Progenitor cell of endocrine pancreas (in vitro differentiated cells): ENCODE data around the gene LAMB1. TPM values are rescaled to one million over a fixed set of nuclear protein-coding genes. Genes with fewer than 3 reads are reported as not detected.

Experiments
- DNase-seq: peaks from one replicate; pipeline ENCODE4 v3.0.0; 2021; ENCODE audit warnings: low spot score; ENCODE audit not compliant: unreplicated experiment
- H3K27ac Mint-ChIP-seq: 2 replicates; pipeline ENCODE4 v1.8.0; 2021; ENCODE audit warnings: mild to moderate bottlenecking, moderate library complexity, mixed read lengths
- H3K27me3 Mint-ChIP-seq: 2 replicates; pipeline ENCODE4 v1.8.0; 2021; ENCODE audit warnings: mixed read lengths
- H3K36me3 Mint-ChIP-seq: 2 replicates; pipeline ENCODE4 v1.8.0; 2022; ENCODE audit warnings: mixed read lengths; ENCODE audit not compliant: insufficient read depth
- H3K4me1 Mint-ChIP-seq: 2 replicates; pipeline ENCODE4 v1.8.0; 2021; ENCODE audit warnings: low read depth, mixed read lengths
- H3K4me3 Mint-ChIP-seq: 2 replicates; pipeline ENCODE4 v1.8.0; 2021; ENCODE audit warnings: low read depth, mild to moderate bottlenecking, moderate library complexity, mixed read lengths
- H3K9me3 Mint-ChIP-seq: 2 replicates; pipeline ENCODE4 v1.8.0; 2021; ENCODE audit warnings: low read depth, mixed read lengths
- long read RNA-seq: library from polyadenylated mRNA; unstranded; transcript quantifications from one replicate; pipeline ENCODE4 v2.0.0, GENCODE V29; 2020
- total RNA-seq: library from RNA; stranded (reverse); gene quantifications from 2 replicates; pipeline ENCODE4 v1.2.1, GENCODE V29; 2021
- TF ChIP-seq, protein P1 (sequence below): fragments of 200-600 bp; sonication (generic); IDR thresholded peaks from one replicate; pipeline ENCODE4 v1.5.0; 2021; ENCODE audit warnings: antibody characterized with exemption, mild to moderate bottlenecking; ENCODE audit not compliant: unreplicated experiment

Gene LAMB1
- 275 and 307 TPM in 2 replicates for total RNA-seq
- long read RNA-seq, partial matches to known transcripts: 269 of 326 reads
- long read RNA-seq, other reads (novel, unspliced or antisense): 57 of 326 reads

- H3K36me3 Mint-ChIP-seq: peaks cover 5% of the 10 kb centered on the region
- DNase-seq: peak; percentile 69
- H3K27ac Mint-ChIP-seq: peak within 1 kb of the TSS; percentile 96
- H3K4me1 Mint-ChIP-seq: peaks cover 49% of the 10 kb centered on the region
- H3K27me3 Mint-ChIP-seq: no peaks in the 10 kb centered on the region
- TF ChIP-seq, protein P1, sequence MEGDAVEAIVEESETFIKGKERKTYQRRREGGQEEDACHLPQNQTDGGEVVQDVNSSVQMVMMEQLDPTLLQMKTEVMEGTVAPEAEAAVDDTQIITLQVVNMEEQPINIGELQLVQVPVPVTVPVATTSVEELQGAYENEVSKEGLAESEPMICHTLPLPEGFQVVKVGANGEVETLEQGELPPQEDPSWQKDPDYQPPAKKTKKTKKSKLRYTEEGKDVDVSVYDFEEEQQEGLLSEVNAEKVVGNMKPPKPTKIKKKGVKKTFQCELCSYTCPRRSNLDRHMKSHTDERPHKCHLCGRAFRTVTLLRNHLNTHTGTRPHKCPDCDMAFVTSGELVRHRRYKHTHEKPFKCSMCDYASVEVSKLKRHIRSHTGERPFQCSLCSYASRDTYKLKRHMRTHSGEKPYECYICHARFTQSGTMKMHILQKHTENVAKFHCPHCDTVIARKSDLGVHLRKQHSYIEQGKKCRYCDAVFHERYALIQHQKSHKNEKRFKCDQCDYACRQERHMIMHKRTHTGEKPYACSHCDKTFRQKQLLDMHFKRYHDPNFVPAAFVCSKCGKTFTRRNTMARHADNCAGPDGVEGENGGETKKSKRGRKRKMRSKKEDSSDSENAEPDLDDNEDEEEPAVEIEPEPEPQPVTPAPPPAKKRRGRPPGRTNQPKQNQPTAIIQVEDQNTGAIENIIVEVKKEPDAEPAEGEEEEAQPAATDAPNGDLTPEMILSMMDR: no peak
- H3K4me3 Mint-ChIP-seq: peak within 1 kb of the TSS; percentile 90
- H3K9me3 Mint-ChIP-seq: no peaks in the 10 kb centered on the region
Measured at GRCh38 chr7:108002726-108003598, at the start of gene LAMB1. Gene LAMB1 (minus strand): TSS chr7:108003161. CDS start chr7:108002885, 276 bp downstream.

- Mint-ChIP-seq H3K27me3 (no peaks in the 10 kb centered on the region), H3K9me3 (no peaks in the 10 kb centered on the region), H3K4me3 (no peak overlapping the region), H3K27ac (no peak overlapping the region), H3K36me3 (no peaks in the 10 kb centered on the region), H3K4me1 (peaks cover 3% of the 10 kb centered on the region)
- TF ChIP-seq, protein P1: no peak
- DNase-seq: no peak
Measured at GRCh38 chr7:108051454-108051853, 48.5 kb upstream of the LAMB1 start.

- Mint-ChIP-seq H3K4me1 (peaks cover 5% of the 10 kb centered on the region), H3K27me3 (no peaks in the 10 kb centered on the region), H3K36me3 (no peaks in the 10 kb centered on the region)
Measured at GRCh38 chr7:108049962-108050361, 47.0 kb upstream of the LAMB1 start.

DNA sequence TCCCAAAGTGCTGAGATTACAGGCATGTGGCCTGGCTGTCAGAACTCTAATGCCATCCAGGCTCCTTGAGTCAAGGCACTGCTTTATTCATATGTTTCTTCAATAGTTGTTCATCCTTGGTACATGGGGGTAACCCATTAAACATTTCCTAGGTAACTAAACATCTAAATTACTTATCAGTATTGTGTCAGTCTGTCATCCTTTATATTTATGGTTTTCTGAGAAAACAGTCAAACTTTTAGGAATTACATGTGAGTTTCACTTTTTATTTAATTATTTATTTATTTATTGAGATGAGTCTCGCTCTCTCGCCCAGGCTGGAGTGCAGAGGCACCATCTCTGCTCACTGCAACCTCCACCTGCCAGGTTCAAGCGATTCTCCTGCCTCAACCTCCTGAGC, 45.5 kb upstream of the LAMB1 start:
- no peaks in the 10 kb centered on the region for H3K27me3 Mint-ChIP-seq
- H3K4me3 Mint-ChIP-seq: no peak overlapping the region
- H3K9me3 Mint-ChIP-seq: peaks cover 3% of the 10 kb centered on the region
- H3K27ac Mint-ChIP-seq: no peak overlapping the region
- TF ChIP-seq, protein P1: no peak
- no peaks in the 10 kb centered on the region for H3K36me3 Mint-ChIP-seq
- H3K4me1 Mint-ChIP-seq: peaks cover 10% of the 10 kb centered on the region
- no peak for DNase-seq

More at GRCh38 chr7:108049962-108050361, 47.0 kb upstream of the LAMB1 start:
- Mint-ChIP-seq H3K9me3 (no peaks in the 10 kb centered on the region), H3K4me3 (no peak overlapping the region), H3K27ac (no peak overlapping the region)
- TF ChIP-seq, protein P1: no peak
- DNase-seq: no peak

DNA sequence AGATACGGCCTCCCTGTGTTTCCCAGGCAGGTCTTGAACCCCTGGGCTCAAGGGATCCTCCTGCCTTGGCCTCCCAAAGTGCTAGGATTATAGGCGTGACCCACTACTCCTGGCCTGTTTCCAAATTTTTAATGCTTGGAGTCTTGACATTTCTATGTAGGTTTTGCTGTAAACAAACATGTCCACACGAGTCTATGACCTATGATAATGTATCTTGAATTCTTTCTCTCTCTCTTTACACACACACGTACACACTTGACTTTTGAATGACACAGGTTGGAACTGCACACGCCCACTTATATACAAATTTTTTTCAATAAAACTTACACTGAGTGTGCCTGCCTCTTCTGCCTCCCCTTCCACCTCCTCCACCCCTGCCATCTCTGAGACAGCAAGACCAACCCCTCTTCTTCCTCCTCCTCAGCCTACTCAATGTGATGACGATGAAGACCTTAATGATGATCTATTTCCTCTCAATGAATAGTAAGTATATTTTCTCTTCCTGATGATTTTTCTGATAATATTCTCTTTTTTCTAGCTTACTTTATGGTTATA, 44.1 kb upstream of the LAMB1 start:
- TF ChIP-seq, protein P1: no peak
- Mint-ChIP-seq H3K27ac (no peak overlapping the region), H3K4me3 (no peak overlapping the region), H3K27me3 (no peaks in the 10 kb centered on the region), H3K4me1 (peaks cover 8% of the 10 kb centered on the region), H3K36me3 (no peaks in the 10 kb centered on the region), H3K9me3 (peaks cover 3% of the 10 kb centered on the region)
- DNase-seq: no peak
